WTC11 (cell line): ENCODE measurements around the gene MZT2B. TPM values are rescaled to one million over a fixed set of nuclear protein-coding genes. Genes with fewer than 3 reads are reported as not detected.
"Not testable (repeated sequence)": the region's sequence is repeated elsewhere in the genome, so short reads cannot be mapped to it uniquely, and the experiment has no call there.

Experiments
- ATAC-seq: fragments of 200-7000 bp; cut with Tn5 transposase; 2 replicates; pipeline ENCODE4 v1.10.0; 2021; ENCODE audit warnings: mild to moderate bottlenecking, moderate library complexity
- CTCF ChIA-PET: fragments of 300-600 bp; sonication (Branson Sonifier 250); formaldehyde crosslinking; loops from one replicate; lab custom pipeline; 2021; ENCODE audit warnings: antibody characterized with exemption; lab: Charles Lee
- POLR2A ChIA-PET: fragments of 350-600 bp; sonication (Branson Sonifier 250); formaldehyde crosslinking; loops from one replicate; lab custom pipeline; 2021; ENCODE audit warnings: antibody characterized with exemption; lab: Charles Lee
- DNase-seq: peaks from one replicate; pipeline ENCODE4 v3.0.0; 2021; ENCODE audit warnings: low spot score
- H3K27ac Mint-ChIP-seq: 2 replicates; pipeline ENCODE4 v1.8.0; 2021; ENCODE audit warnings: mixed read lengths
- H3K27me3 Mint-ChIP-seq: 2 replicates; pipeline ENCODE4 v1.8.0; 2021; ENCODE audit warnings: low read depth, mild to moderate bottlenecking, moderate library complexity, mixed read lengths
- H3K36me3 Mint-ChIP-seq: 2 replicates; pipeline ENCODE4 v1.8.0; 2021; ENCODE audit warnings: mixed read lengths
- H3K4me1 Mint-ChIP-seq: 2 replicates; pipeline ENCODE4 v1.8.0; 2022; ENCODE audit warnings: mixed read lengths
- H3K4me3 Mint-ChIP-seq: 2 replicates; pipeline ENCODE4 v1.8.0; 2021; ENCODE audit warnings: mild to moderate bottlenecking, moderate library complexity, mixed read lengths
- H3K9me3 Mint-ChIP-seq: 2 replicates; pipeline ENCODE4 v1.8.0; 2021; ENCODE audit warnings: mixed read lengths
- ATF1 ChIP-seq: sonication (generic); formaldehyde crosslinking; IDR thresholded peaks from 2 replicates; pipeline ENCODE4 v1.8.1; 2023; ENCODE audit warnings: mild to moderate bottlenecking, moderate library complexity, missing genetic modification reagents
- CBFB ChIP-seq: sonication (generic); formaldehyde crosslinking; IDR thresholded peaks from 2 replicates; pipeline ENCODE4 v1.8.1; 2022; ENCODE audit warnings: mild to moderate bottlenecking, low read depth, missing genetic modification reagents
- CREB1 ChIP-seq: sonication (generic); formaldehyde crosslinking; IDR thresholded peaks from 2 replicates; pipeline ENCODE4 v1.8.0; 2023; ENCODE audit warnings: mild to moderate bottlenecking, missing genetic modification reagents
- JAZF1 ChIP-seq: fragments of 250-450 bp; sonication (Bioruptor Pico); IDR thresholded peaks from 2 replicates; pipeline ENCODE4 v1.9.0; 2021; ENCODE audit warnings: moderate library complexity, mild to moderate bottlenecking, inconsistent platforms
- SP1 ChIP-seq: sonication (generic); formaldehyde crosslinking; conservative IDR thresholded peaks from 2 replicates; pipeline ENCODE4 v1.8.1; 2022; ENCODE audit warnings: missing genetic modification reagents
- ZNF416 ChIP-seq: fragments of 250-450 bp; sonication (Bioruptor Pico); IDR thresholded peaks from 2 replicates; pipeline ENCODE4 v1.9.0; 2021; ENCODE audit warnings: mild to moderate bottlenecking, inconsistent platforms
- total RNA-seq: library from RNA; stranded (reverse); gene quantifications from 3 replicates; pipeline ENCODE4 v1.2.3, GENCODE V29; 2021
- TF ChIP-seq, protein P1 (sequence below): sonication (generic); formaldehyde crosslinking; IDR thresholded peaks from 2 replicates; pipeline ENCODE4 v1.8.1; 2023; ENCODE audit warnings: mild to moderate bottlenecking, missing genetic modification reagents
- TF ChIP-seq, protein P2 (sequence below): fragments of 250-450 bp; sonication (Bioruptor Pico); IDR thresholded peaks from 2 replicates; pipeline ENCODE4 v2.1.2; 2022; ENCODE audit warnings: mild to moderate bottlenecking, moderate library complexity
- TF ChIP-seq, protein P3 (sequence below): fragments of 250-450 bp; sonication (Bioruptor Pico); conservative IDR thresholded peaks from 2 replicates; pipeline ENCODE4 v1.9.0; 2021; ENCODE audit warnings: mild to moderate bottlenecking
- TF ChIP-seq, protein P4 (sequence below): sonication (generic); formaldehyde crosslinking; IDR thresholded peaks from 2 replicates; pipeline ENCODE4 v1.8.1; 2022; ENCODE audit warnings: missing genetic modification reagents, borderline replicate concordance

The MZT2B gene
- total RNA-seq, 1 experiment from 2014 or later: 183 TPM

DNA sequence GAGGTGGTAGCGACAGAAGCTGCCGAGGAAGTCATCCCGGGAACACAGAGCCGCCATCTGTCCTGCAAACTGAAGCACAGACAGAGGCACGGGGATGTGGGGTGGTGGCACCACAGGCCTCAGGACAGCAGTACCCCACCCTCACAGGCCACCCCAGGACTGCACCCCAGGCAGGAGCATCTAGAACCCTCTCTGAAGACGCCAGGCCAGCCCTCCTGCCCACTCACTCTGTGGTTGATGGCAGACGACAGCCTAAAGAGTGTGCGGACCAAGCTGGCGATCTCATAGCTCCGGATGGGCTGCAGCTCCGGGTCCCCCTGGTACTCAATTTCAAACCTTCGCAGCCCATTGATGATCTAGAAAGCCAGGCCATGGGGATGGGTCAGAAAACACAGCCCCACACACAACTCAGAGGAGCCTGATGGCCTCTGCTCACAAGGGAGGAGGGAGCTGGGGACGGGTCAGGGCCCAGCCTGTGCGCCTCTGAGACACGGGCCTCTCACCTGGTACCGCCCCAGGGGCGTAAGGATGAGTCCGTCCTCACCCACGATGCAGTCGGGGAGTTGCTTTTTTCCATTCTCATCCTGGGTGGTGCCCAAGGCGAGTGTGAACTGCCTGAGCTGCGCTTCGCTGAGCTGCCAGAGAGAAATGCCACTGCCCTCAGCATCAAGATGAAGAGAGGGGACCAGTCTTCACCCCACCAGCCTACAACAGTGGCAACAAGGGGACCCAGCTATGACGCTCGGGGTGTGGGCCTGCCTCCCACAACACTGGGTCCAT, 29.1 kb upstream of the MZT2B start:
- TF ChIP-seq, protein P1, sequence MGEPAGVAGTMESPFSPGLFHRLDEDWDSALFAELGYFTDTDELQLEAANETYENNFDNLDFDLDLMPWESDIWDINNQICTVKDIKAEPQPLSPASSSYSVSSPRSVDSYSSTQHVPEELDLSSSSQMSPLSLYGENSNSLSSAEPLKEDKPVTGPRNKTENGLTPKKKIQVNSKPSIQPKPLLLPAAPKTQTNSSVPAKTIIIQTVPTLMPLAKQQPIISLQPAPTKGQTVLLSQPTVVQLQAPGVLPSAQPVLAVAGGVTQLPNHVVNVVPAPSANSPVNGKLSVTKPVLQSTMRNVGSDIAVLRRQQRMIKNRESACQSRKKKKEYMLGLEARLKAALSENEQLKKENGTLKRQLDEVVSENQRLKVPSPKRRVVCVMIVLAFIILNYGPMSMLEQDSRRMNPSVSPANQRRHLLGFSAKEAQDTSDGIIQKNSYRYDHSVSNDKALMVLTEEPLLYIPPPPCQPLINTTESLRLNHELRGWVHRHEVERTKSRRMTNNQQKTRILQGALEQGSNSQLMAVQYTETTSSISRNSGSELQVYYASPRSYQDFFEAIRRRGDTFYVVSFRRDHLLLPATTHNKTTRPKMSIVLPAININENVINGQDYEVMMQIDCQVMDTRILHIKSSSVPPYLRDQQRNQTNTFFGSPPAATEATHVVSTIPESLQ (CRISPR knock-in tag): no peak
- TF ChIP-seq ZNF416 (CRISPR knock-in tag): no peak
- no peak for TF ChIP-seq CREB1 (CRISPR knock-in tag)
- no peak for TF ChIP-seq ATF1 (CRISPR knock-in tag)
- TF ChIP-seq, protein P2, sequence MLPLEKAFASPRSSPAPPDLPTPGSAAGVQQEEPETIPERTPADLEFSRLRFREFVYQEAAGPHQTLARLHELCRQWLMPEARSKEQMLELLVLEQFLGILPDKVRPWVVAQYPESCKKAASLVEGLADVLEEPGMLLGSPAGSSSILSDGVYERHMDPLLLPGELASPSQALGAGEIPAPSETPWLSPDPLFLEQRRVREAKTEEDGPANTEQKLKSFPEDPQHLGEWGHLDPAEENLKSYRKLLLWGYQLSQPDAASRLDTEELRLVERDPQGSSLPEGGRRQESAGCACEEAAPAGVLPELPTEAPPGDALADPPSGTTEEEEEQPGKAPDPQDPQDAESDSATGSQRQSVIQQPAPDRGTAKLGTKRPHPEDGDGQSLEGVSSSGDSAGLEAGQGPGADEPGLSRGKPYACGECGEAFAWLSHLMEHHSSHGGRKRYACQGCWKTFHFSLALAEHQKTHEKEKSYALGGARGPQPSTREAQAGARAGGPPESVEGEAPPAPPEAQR: no peak
- peaks cover 4% of the 10 kb centered on the region; the same call in 1 of the 2 replicates for H3K4me1 Mint-ChIP-seq
- no peaks in the 10 kb centered on the region for H3K27me3 Mint-ChIP-seq
- no peak for ATAC-seq
- H3K36me3 Mint-ChIP-seq: peaks cover 17% of the 10 kb centered on the region
- ChIA-PET CTCF (no interaction called here), POLR2A (no interaction called here)
- H3K9me3 Mint-ChIP-seq: no peaks in the 10 kb centered on the region
- no peak overlapping the region for H3K4me3 Mint-ChIP-seq
- no peak overlapping the region for H3K27ac Mint-ChIP-seq
- no peak for DNase-seq

DNA sequence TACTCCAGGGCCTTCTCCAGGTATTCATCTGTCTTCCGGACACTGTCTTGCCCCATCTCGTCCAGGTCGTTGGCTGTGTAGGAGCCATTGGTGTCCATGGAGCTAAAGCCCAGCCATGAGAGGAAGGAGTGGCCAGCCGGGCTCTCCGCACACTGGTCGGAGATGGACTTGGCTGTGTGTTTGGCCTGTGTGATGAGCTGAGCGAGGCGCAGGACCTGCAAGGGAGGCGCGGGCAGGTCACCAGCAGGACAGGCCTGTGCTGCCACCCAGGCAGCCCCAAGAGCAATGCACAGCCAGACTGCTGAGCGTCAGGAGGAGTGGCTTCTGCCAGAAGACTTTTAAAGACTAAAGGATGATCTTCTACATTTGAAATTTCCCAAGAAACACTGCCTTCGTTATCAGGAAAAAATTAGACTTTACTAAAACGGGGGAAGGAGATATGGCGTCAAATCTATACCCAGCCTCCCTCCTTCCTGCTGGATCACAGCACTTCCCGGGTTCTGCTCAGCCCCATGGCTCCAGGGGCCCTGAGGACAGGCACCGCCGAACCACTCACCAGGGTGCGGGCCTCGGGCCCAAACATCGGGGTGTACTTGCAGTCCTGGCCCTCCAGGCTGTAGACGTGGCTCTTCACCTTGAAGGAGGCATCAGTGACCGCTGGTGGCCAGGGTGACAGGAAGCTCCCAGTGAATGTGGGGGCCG, 28.2 kb upstream of the MZT2B start:
- CTCF ChIA-PET, DNase-seq: not testable (repeated sequence)

DNA sequence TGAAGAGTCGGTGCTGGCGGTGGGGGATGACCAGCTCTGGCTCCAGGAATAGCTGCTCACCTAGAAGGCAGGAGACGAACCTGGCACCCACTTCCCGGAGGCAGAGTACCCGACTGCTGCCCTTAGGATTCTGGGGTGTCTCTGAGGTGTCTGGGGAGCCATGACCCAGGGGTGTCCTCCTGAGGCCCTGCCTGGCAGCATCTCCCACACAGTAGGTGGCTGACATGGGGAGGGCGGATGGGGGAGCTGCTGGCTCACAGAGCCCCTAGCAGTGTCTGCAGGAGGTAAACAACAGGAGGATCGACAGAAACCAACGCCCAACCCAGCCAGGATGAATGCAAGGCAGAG, 27.7 kb upstream of the MZT2B start:
- H3K27ac Mint-ChIP-seq, CTCF ChIA-PET, POLR2A ChIA-PET, ATAC-seq, H3K27me3 Mint-ChIP-seq, H3K4me3 Mint-ChIP-seq, H3K4me1 Mint-ChIP-seq, H3K9me3 Mint-ChIP-seq, DNase-seq: not testable (repeated sequence)
- H3K36me3 Mint-ChIP-seq: peaks cover 17% of the 10 kb centered on the region

More for the DNA sequence above, 28.2 kb upstream of the MZT2B start:
- H3K4me1 Mint-ChIP-seq, H3K27me3 Mint-ChIP-seq, POLR2A ChIA-PET, ATAC-seq, H3K27ac Mint-ChIP-seq, H3K9me3 Mint-ChIP-seq, H3K4me3 Mint-ChIP-seq: not testable (repeated sequence)
- peaks cover 17% of the 10 kb centered on the region for H3K36me3 Mint-ChIP-seq

DNA sequence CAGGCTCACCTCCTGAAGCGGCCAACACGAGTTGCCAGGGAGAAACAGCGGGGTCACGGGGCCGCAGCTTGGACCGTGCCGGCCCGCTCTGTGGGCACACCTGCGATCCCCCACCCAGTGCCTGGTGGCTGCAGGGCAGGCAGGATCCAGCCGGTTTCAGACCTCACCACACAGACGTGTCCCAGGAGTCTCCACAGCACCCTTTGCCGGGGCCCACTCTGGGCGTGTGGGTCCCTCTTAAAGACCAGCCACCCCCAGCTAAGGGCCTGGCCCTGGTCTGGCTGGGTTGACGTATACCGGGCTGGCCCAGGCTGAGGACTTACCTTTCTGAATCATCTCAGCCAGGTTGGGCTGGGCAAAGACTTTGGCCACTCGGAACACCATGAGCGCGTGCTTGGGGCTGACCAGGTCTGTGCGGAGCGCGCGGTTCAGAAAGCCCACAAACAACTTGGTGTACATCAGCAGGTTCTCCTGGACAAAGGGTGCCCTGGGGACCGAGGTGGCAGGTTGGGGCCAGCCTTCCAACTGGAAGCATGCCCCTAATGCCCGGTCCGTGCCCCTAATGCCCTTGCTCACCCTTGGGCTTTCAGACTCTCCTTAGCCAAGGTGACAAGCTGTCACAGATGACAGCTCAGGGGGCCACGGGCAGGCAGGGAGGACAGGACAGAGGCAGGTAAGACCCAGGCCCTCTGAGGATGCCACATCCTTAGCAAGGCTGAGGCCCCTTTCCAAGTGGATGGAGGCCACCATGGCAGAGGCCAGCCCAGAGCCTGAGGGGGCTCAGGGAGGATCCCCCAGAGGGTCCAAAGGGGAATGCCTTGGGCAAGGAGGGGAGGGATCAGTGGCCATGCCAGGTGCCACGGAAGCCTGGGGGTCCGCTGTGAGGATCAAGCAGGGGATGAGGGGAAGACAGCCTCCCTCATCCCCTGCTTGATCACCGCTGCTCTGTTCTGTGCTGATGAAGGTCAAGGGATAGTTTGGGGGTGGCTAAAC, 27.0 kb upstream of the MZT2B start:
- CTCF ChIA-PET: interaction anchor here (0.6 to 1.0 kb wide), 4 partner anchors 7 to 181 kb away, joined by 3 to 4 read pairs (median 4); no protein-coding TSS in a partner anchor

More for the DNA sequence above, 27.0 kb upstream of the MZT2B start:
- H3K9me3 Mint-ChIP-seq: no peaks in the 10 kb centered on the region
- H3K27me3 Mint-ChIP-seq: no peaks in the 10 kb centered on the region
- POLR2A ChIA-PET: interaction anchor here (1.0 kb wide), 1 partner anchor 160 kb away, joined by 3 read pairs; no protein-coding TSS in a partner anchor
- H3K4me1 Mint-ChIP-seq: peaks cover 2% of the 10 kb centered on the region; the same call in 1 of the 2 replicates
- H3K4me3 Mint-ChIP-seq: no peak overlapping the region
- H3K27ac Mint-ChIP-seq: no peak overlapping the region
- H3K36me3 Mint-ChIP-seq: peaks cover 17% of the 10 kb centered on the region
- DNase-seq (no peak), ATAC-seq (no peak)
- TF ChIP-seq, protein P3, sequence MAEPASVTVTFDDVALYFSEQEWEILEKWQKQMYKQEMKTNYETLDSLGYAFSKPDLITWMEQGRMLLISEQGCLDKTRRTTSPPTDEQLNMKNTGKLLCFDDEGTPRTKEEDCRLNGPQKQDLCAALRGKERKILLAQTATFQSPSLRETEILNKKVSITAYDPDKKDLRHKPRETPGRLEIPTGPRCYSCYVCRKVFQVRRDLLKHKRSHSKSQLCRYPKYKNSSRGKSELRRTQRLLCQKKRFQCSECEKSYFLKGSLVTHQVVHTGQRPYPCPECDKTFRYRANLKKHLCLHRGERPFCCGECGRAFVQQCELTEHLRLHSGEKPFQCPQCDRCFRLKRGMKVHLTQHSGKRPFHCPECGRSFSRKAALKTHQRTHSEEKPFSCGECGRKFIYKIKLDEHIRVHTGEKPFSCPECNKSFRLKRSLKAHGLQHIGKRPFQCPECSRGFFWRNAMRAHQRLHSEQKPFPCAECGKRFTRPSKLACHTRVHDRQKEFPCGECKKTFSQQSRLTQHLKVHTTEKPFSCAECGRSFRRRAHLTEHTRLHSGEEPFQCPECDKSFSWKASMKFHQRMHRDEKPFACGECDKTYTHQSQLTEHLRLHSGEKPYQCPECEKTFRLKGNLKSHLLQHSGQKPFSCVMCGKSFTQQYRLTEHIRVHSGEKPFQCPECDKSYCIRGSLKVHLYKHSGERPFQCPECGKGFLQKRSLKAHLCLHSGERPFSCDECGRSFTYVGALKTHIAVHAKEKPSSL (CRISPR knock-in tag): no peak
- no peak for TF ChIP-seq JAZF1 (CRISPR knock-in tag)
- TF ChIP-seq, protein P4, sequence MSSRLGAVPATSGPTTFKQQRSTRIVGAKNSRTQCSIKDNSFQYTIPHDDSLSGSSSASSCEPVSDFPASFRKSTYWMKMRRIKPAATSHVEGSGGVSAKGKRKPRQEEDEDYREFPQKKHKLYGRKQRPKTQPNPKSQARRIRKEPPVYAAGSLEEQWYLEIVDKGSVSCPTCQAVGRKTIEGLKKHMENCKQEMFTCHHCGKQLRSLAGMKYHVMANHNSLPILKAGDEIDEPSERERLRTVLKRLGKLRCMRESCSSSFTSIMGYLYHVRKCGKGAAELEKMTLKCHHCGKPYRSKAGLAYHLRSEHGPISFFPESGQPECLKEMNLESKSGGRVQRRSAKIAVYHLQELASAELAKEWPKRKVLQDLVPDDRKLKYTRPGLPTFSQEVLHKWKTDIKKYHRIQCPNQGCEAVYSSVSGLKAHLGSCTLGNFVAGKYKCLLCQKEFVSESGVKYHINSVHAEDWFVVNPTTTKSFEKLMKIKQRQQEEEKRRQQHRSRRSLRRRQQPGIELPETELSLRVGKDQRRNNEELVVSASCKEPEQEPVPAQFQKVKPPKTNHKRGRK (CRISPR knock-in tag): no peak
- no peak for TF ChIP-seq CBFB (CRISPR knock-in tag)
- no peak for TF ChIP-seq SP1 (CRISPR knock-in tag)
